Measurements from ENCODE around the gene STIP1.
"Not testable (repeated sequence)": the region's sequence is repeated elsewhere in the genome, so short reads cannot be mapped to it uniquely, and the experiment has no call there.

Gene STIP1

DNA sequence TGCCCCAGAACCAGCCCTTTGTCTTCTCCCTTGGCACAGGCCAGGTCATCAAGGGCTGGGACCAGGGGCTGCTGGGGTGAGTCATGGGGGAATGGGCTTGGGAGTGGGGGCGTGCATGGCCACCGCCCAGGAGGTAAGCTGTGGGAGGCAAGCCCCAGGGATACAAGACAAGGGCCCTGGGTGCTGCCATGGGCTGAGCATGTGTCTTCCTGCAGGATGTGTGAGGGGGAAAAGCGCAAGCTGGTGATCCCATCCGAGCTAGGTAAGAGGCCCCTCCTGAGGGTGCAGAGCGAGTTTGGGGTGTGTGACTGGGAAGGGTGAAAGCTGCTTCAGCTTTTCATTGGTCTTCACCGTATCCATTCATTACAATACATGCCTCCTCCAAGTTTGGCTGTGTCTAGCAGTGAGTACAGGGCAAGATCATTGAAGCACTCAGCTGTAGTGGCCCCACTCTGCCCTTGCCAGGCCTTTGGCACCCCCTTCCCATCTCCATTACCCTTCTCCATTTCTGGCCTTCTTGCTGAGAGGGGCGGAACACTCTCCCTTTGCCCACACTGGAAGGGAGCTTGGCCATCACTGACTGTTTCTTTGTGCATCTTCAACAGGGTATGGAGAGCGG, 57.4 kb downstream of the STIP1 start:
- in situ Hi-C loops (cut with HindIII; ENCODE audit: low pct_ligation_motif_present, low pct_unique_long_range_greater_than_20kb, low sequenced_read_pairs), result no loop called here
- DNase-seq, result no peak

DNA sequence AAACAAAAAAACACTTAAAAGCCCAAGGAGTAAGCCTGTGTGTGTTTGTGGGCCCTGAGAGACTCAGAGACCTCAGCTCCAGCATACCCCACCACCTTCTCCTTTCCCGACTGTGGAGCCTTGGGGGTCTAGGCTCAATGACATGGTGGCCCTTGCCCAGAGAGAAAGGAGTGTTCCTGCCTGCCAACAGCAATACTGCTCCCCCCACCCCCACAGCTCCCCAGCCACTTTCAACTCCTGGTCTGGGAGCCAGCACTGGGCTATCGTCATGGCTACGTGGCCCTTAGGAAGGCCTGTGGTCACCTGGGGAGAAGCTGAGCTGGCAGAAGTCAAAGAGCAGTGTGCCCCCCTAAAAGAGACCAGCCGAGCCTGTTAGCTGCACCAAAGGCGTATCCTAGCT, 58.1 kb downstream of the STIP1 start:
- no peak for DNase-seq
- in situ Hi-C loops (cut with HindIII; ENCODE audit: low pct_ligation_motif_present, low pct_unique_long_range_greater_than_20kb, low sequenced_read_pairs), result no loop called here

- no peak for DNase-seq
- in situ Hi-C loops (cut with HindIII; ENCODE audit: low pct_ligation_motif_present, low pct_unique_long_range_greater_than_20kb, low sequenced_read_pairs), result no loop called here
Observed at GRCh38 chr11:64244966-64245365, 59.0 kb downstream of the STIP1 start.

GRCh38 chr11:64245401-64245796, 59.4 kb downstream of the STIP1 start:
- no peak for DNase-seq
- in situ Hi-C loops (cut with HindIII; ENCODE audit: low pct_ligation_motif_present, low pct_unique_long_range_greater_than_20kb, low sequenced_read_pairs), result no loop called here

GRCh38 chr11:64245797-64246620, 60.0 kb downstream of the STIP1 start:
- in situ Hi-C loops (cut with HindIII; ENCODE audit: low pct_ligation_motif_present, low pct_unique_long_range_greater_than_20kb, low sequenced_read_pairs), result no loop called here
- peak; percentile 89 for DNase-seq

DNA sequence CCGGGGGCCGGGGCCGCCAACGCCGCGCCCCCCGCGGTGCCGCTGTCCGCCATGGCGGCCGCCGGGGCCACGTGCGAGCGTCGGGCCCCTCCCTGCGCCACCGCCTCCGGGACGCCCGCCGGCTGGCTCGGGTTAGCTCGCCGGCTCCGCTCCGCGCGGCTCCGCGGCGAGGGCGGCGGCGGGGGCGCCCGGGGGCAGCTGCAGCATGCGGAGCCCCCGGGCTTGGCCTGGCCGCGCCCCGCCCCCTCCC, 60.6 kb downstream of the STIP1 start:
- DNase-seq; in situ Hi-C loops (cut with HindIII; ENCODE audit: low pct_ligation_motif_present, low pct_unique_long_range_greater_than_20kb, low sequenced_read_pairs): not testable (repeated sequence)

GRCh38 chr11:64246871-64247728, 61.1 kb downstream of the STIP1 start, which contains the start of gene PPP1R14B:
PPP1R14B (minus strand) TSS chr11:64246943; CDS start chr11:64246673, 270 bp downstream.
- peak; percentile 83 for DNase-seq
- in situ Hi-C loops (cut with HindIII; ENCODE audit: low pct_ligation_motif_present, low pct_unique_long_range_greater_than_20kb, low sequenced_read_pairs), result no loop called here

DNA sequence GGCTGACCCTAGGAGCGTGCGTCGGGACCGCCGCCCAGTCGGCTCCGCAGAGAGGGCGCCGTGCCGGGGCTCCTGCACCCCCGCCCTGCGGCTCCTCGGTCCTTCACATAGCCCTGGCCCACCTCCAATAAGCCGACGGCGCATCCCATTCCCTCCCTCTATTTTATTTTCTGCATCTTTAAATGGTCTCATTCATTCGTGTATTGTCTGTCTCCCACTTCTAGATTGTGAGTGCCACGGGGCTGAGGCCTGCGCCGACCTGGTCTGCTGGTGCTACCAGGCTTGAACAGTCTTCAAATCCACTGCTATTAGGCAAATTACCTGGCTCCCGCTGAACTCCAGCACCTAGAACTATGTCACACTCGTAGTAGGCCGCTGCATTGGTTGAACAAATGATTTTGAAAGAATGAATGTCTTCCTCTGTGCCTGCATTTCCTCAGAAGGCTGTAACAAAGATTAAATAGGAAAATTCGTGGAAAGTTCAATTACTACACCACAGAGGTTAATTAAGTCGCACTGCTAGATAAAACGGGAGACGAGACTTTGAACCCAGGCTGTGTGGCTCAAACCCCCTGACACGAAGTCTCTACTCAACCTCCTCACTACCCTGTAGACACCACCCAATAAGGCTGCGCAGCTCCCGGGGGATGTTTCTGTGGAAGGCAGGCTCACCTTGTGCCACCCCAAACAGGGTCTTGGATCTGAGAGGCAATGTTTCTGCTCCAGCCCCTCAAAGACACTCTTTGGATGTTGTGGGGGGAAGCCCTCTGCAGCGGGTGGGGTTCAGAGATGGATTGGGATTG, 62.0 kb downstream of the STIP1 start:
- in situ Hi-C loops (cut with HindIII; ENCODE audit: low pct_ligation_motif_present, low pct_unique_long_range_greater_than_20kb, low sequenced_read_pairs), result no loop called here
- no peak for DNase-seq

DNA sequence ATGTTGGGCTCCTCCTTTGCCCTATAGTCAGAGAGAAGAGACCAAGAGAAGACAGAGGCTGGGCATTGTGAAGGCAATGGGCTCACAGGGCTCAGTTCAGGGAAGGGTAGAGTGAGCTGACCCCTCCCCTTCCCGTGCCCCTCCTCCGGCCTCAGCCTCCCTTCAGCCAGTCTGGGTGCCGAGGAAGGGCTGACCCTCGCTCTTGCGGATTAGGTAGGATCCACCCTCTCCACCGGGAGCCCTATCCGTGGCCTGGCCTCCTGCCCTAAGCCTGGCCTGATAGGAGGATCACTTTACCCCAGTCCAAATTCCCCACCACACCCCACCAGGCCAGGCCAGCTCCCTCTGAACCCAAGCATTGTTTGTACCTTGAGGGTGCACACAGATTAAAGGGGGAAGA, 62.6 kb downstream of the STIP1 start:
- DNase-seq, result no peak
- in situ Hi-C loops (cut with HindIII; ENCODE audit: low pct_ligation_motif_present, low pct_unique_long_range_greater_than_20kb, low sequenced_read_pairs), result no loop called here

DNA sequence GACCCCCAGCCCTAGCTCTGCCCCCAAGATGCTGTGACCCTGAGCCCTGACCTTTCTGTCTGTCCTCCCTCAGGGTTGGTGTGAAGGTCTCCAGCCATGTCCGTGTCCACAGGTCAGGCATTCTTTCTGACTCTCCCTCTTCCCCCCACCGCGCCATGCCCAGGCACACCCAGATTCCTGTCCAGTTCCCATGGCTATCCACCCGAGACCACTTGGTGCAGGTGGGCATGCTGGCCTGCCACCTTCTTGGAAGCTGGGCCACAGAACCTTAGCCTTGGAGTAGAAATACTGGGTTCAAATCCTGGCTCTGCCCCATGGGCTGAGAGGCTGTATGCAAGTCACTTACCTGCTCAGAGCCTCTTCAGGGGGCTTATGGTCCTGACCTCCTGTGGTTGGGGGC, 63.1 kb downstream of the STIP1 start:
- no peak for DNase-seq
- in situ Hi-C loops (cut with HindIII; ENCODE audit: low pct_ligation_motif_present, low pct_unique_long_range_greater_than_20kb, low sequenced_read_pairs), result no loop called here

GRCh38 chr11:64249563-64250414, 63.8 kb downstream of the STIP1 start:
- in situ Hi-C loops (cut with HindIII; ENCODE audit: low pct_ligation_motif_present, low pct_unique_long_range_greater_than_20kb, low sequenced_read_pairs), result no loop called here

GRCh38 chr11:64250415-64251015, 64.5 kb downstream of the STIP1 start:
- in situ Hi-C loops (cut with HindIII; ENCODE audit: low pct_ligation_motif_present, low pct_unique_long_range_greater_than_20kb, low sequenced_read_pairs), result no loop called here
- DNase-seq, result no peak

More at GRCh38 chr11:64249563-64250414, 63.8 kb downstream of the STIP1 start:
- no peak for DNase-seq

- DNase-seq, result peak; percentile 48
- in situ Hi-C loops (cut with HindIII; ENCODE audit: low pct_ligation_motif_present, low pct_unique_long_range_greater_than_20kb, low sequenced_read_pairs), result no loop called here
Observed at GRCh38 chr11:64251016-64251752, 65.2 kb downstream of the STIP1 start, which contains the start of gene PLCB3. PLCB3 (plus strand) TSS chr11:64251530; CDS start chr11:64251650, 120 bp downstream.

GRCh38 chr11:64251753-64252002, 65.7 kb downstream of the STIP1 start:
- DNase-seq, result no peak
- in situ Hi-C loops (cut with HindIII; ENCODE audit: low pct_ligation_motif_present, low pct_unique_long_range_greater_than_20kb, low sequenced_read_pairs), result no loop called here

DNA sequence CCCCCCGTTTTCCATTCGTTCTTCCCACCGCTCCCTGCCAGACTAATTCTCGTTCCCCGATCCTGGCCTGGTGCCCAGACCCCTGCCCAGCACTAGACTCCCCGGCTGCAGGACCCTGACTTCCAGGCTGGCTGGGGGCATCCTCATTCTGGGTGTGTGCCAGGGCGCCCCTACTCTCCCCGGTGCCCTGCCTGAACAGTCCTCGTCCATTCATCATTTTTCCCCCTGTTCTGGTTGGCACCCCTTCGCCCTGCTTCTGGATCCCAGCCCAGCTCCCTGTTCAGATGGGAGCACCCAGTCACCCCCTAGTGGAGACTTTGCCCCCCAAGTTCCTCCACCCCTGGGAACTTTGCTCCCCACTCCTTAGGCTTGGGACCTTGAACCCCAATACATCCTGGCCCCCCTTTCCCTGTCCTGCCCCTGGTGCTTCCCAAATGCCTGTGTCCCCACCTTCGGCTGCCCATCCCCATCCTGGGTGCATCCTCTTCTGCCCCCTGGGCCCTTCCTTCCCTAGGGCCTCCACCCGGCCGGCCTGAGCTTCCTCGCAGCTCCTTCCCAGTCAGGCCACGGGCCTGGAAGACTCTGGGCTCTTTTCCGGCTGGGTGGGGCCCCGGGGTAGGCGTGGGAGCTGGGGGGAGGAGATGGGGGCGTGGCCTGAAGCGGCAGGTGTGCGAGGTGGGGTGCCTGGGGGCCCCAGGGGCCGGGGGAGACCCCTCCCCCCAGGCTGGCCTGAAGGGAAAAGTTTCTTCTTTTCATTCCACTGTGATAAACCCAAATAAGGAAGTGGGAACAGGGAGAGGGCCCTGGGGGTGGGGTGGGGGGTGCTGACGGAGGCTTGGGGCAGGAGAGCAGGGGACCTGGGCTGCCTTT, 66.3 kb downstream of the STIP1 start:
- peak; percentile 65 for DNase-seq
- in situ Hi-C loops (cut with HindIII; ENCODE audit: low pct_ligation_motif_present, low pct_unique_long_range_greater_than_20kb, low sequenced_read_pairs), result no loop called here

DNA sequence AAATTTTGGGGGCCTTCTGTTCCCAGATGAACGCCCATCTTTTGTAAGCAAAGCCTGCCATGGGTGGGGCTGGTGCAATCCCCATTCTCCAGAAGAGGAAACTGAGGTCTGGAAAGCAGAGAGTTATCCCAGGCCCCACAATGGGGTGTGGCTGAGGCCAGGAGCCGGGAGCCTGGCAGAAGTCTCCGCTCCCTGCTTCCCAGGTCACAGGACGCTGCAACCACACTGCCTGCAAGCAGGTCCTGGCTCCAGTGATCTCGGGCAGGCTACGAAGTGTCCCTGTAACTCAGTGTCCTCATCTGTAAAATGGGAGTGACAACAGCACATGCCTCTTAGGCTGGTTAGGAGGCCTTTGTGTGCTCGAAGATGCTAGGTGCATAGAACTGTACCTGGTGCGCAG, 67.1 kb downstream of the STIP1 start:
- in situ Hi-C loops (cut with HindIII; ENCODE audit: low pct_ligation_motif_present, low pct_unique_long_range_greater_than_20kb, low sequenced_read_pairs), result no loop called here
- no peak for DNase-seq

Measured in ACHN (cell line).